ENCODE measurements around the gene PI4KA.

Gene PI4KA

GRCh38 chr22:20750461-20751184 is 108.0 kb downstream of the PI4KA start:
- peak; percentile 79 to 92 for DNase-seq (ENCODE audit: low read depth in 2 of 2)
- H3K4me3 ChIP-seq (replicated peaks in 1 of 2; ENCODE audit: low read depth in 2 of 2, low read length in 2 of 2), result no peak overlapping the region
- TF ChIP-seq CTCF (IDR thresholded peaks at IDR 0.05; ENCODE audit: low read depth, low read length), result no peak

- H3K4me3 ChIP-seq (replicated peaks in 1 of 2; ENCODE audit: low read depth in 2 of 2, low read length in 2 of 2), result no peak overlapping the region
- no peak for TF ChIP-seq CTCF (IDR thresholded peaks at IDR 0.05; ENCODE audit: low read depth, low read length)
- DNase-seq (ENCODE audit: low read depth in 2 of 2), result no peak
These were observed 109.2 kb downstream of the PI4KA start for GRCh38 chr22:20749453-20749852.

- no peak for TF ChIP-seq CTCF (IDR thresholded peaks at IDR 0.05; ENCODE audit: low read depth, low read length)
- no peak for DNase-seq (ENCODE audit: low read depth in 2 of 2)
- no peak overlapping the region for H3K4me3 ChIP-seq (replicated peaks in 1 of 2; ENCODE audit: low read depth in 2 of 2, low read length in 2 of 2)
These were observed 109.7 kb downstream of the PI4KA start for GRCh38 chr22:20748731-20749428.

- no peak for TF ChIP-seq CTCF (IDR thresholded peaks at IDR 0.05; ENCODE audit: low read depth, low read length)
- H3K4me3 ChIP-seq (replicated peaks in 1 of 2; ENCODE audit: low read depth in 2 of 2, low read length in 2 of 2), result no peak overlapping the region
These were observed 110.5 kb downstream of the PI4KA start for GRCh38 chr22:20748082-20748481.

GRCh38 chr22:20747223-20747622 is 111.4 kb downstream of the PI4KA start:
- H3K4me3 ChIP-seq (replicated peaks in 1 of 2; ENCODE audit: low read depth in 2 of 2, low read length in 2 of 2), result no peak overlapping the region
- no peak for TF ChIP-seq CTCF (IDR thresholded peaks at IDR 0.05; ENCODE audit: low read depth, low read length)
- no peak for DNase-seq (ENCODE audit: low read depth in 2 of 2)

More at GRCh38 chr22:20748082-20748481, 110.5 kb downstream of the PI4KA start:
- no peak for DNase-seq (ENCODE audit: low read depth in 2 of 2)

GRCh38 chr22:20746431-20747189 is 112.0 kb downstream of the PI4KA start:
- H3K4me3 ChIP-seq (replicated peaks in 1 of 2; ENCODE audit: low read depth in 2 of 2, low read length in 2 of 2), result no peak overlapping the region
- no peak for DNase-seq (ENCODE audit: low read depth in 2 of 2)
- TF ChIP-seq CTCF (IDR thresholded peaks at IDR 0.05; ENCODE audit: low read depth, low read length), result no peak

Measured in cardiac fibroblast (primary cell).